Measurements from ENCODE around the gene FRMD4A.
"Not testable (repeated sequence)": the region's sequence is repeated elsewhere in the genome, so short reads cannot be mapped to it uniquely, and the experiment has no call there.

FRMD4A gene

GRCh38 chr10:14240253-14241189, 90.2 kb downstream of the FRMD4A start:
- DNase-seq (ENCODE audit: low read depth in 2 of 2): no peak

DNA sequence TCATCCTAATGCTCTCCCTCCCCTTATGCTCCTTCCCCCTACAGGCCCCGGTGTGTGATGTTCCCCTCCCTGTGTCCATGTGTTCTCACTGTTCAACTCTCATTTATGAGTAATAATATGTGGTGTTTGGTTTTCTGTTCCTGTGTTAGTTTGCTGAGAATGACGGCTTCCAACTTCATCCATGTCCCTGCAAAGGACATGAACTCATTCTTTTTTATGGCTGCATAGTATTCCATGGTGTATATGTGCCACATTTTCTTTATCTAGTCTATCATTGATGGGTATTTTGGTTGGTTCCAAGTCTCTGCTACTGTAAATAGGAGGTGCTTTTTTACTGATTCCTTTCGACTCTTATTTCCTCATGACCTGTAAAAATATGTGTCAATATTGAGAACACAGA, 92.1 kb downstream of the FRMD4A start:
- DNase-seq (ENCODE audit: low read depth in 2 of 2): not testable (repeated sequence)

GRCh38 chr10:14236341-14236740, 94.4 kb downstream of the FRMD4A start:
- DNase-seq (ENCODE audit: low read depth in 2 of 2): no peak

DNA sequence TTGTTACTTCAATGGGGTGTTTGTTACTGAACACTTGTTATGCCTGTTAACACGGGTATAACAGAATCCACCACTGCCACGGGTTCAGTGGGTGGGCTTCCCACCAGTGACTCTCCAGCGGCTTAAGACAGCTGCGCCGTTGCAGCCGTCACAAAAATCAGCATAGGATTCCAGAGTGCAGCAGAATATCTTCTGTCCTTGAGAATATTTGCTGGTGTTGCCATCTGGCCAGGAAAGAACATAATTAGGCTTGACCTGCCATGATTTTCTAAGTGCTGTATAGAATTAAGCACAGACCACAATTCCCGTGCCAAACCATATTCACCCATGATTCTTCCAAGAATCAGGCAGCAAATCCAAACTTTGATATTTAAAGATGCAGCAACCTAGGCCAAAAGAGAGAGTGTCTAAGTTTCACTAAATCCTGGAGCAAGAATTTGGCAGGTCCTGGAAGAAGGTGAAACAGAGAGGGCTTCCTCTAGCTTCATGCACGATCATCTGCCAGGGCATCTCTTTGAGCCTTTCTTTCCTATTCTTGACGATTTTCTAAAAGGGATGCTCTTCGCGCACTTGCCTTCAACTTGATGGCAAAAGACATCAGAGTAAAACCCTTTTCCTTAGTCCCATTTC, 95.0 kb downstream of the FRMD4A start:
- DNase-seq (ENCODE audit: low read depth in 2 of 2): no peak

- no peak for DNase-seq (ENCODE audit: low read depth in 2 of 2)
These were observed 97.2 kb downstream of the FRMD4A start for GRCh38 chr10:14233566-14233965.

- not testable (repeated sequence) for DNase-seq (ENCODE audit: low read depth in 2 of 2)
These were observed 101.9 kb downstream of the FRMD4A start for GRCh38 chr10:14228798-14229197.

- DNase-seq (ENCODE audit: low read depth in 2 of 2): no peak
These were observed 105.3 kb downstream of the FRMD4A start for GRCh38 chr10:14225379-14225778.

DNA sequence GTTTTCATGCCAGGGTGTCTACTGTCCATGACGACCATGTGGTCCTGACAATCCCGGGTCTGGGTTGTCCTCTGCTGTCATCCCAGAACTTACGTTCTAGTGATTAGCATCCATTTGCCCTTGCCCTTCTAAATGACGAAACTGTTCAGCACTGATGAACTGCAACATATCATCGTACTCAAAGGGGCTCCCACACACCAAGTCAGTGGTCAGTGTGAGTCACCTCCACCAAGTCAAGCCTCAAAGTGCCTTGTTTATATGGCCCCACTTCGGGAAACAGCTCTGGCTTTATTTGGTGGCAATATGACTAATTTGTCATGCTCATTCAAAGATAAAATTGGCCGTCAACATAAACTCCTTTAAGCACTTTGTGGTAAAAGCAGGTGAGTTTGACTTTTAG, 110.7 kb downstream of the FRMD4A start:
- DNase-seq (ENCODE audit: low read depth in 2 of 2): no peak

- DNase-seq (ENCODE audit: low read depth in 2 of 2): no peak
These were observed 111.3 kb downstream of the FRMD4A start for GRCh38 chr10:14219411-14219810.

- no peak for DNase-seq (ENCODE audit: low read depth in 2 of 2)
These were observed 115.1 kb downstream of the FRMD4A start for GRCh38 chr10:14215641-14216040.

- not testable (repeated sequence) for DNase-seq (ENCODE audit: low read depth in 2 of 2)
These were observed 117.0 kb downstream of the FRMD4A start for GRCh38 chr10:14213703-14214102.

- DNase-seq (ENCODE audit: low read depth in 2 of 2): no peak
These were observed 119.1 kb downstream of the FRMD4A start for GRCh38 chr10:14211610-14212009.

DNA sequence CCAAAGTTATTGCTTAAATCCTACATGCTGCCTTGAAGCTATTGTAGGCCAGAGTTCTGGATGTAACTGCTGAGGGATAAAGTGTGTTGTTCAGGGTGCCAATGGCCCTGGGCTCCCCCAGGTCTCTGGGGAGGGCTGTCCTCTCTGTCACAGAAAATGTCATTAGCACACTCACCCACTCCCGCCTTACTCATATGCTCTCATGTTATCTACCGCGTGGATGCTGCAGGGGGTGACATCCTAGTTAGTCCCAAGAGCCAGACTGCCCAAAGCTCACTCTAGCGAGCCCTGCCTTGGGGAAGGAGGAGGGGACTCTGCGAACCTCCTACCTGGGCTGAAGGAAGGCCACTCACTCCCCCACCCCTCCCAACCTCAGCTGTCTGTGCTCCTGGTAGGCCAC, 122.5 kb downstream of the FRMD4A start:
- no peak for DNase-seq (ENCODE audit: low read depth in 2 of 2)

DNA sequence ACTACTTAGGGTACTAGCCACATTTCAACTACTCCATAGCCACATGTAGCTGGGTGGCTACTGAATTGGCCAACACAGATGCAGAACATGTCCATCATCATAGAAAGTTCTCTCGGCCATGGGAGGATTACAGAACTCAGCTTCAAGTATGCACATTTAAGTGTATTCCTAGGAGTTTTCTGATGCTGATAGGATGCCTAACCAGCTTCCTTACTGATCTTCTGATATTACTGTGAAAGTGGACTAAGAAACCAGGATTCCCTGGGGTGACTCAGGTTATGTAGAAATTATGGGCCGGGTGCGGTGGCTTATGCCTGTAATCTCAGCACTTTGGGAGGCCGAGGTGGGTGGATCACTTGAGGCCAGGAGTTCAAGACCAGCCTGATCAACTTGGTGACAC, 125.5 kb downstream of the FRMD4A start:
- no peak for DNase-seq (ENCODE audit: low read depth in 2 of 2)

DNA sequence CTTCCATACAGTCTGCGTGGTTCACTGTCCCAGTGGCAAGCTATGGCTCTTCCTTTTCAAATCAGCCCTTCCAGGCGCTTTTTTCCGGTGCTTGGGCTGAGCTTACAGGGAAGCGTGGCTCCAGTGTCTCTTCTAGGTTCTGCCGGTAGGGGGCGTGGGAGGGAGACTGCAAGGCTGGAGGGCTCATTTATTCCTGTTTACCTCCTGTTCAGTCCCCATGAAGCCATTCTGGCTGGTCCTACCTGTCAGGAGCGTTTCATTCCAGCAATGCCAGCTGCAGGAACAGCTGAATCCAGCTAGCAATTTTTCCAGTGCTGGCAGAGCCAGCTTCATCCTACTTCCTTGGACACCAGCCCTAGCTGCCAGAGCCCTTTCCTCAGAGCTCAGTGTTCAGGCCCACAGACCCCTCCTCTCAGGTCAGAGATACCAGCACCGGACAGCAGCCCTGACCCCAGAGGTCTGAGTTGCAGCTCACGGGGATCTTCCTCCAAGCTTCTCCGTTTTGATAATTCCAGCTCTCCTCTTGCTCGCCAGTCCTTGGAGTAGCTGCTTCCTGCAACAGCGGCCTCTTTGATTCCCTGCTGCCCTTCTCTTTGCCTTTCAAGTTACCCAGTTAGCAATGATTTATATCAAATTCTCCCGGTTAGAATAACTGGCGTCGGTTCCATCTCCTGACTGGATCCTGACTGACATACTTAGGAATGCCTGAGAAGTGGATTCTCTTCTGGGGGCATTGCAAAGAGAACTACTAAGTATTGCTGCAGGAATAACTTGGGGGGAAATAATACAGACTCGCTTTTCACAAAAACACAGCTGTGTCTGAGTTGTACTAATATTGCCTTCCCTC, 129.8 kb downstream of the FRMD4A start:
- no peak for DNase-seq (ENCODE audit: low read depth in 2 of 2)

DNA sequence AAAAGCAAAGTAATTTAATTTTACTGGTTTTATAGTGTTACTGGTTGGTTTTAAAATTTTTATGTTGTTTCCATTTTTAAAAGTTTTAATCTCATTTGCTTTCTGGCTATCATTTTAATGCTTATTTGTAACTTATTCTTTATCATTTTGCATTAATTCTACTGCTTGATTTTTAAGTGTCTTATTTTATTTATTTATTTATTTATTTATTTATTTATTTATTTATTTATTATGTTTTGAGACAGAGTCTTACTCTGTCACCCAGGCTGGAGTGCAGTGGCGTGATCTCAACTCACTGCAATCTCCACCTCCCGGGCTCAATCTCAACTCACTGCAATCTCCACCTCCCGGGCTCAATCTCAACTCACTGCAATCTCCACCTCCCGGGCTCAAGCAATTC, 131.6 kb downstream of the FRMD4A start:
- not testable (repeated sequence) for DNase-seq (ENCODE audit: low read depth in 2 of 2)

DNA sequence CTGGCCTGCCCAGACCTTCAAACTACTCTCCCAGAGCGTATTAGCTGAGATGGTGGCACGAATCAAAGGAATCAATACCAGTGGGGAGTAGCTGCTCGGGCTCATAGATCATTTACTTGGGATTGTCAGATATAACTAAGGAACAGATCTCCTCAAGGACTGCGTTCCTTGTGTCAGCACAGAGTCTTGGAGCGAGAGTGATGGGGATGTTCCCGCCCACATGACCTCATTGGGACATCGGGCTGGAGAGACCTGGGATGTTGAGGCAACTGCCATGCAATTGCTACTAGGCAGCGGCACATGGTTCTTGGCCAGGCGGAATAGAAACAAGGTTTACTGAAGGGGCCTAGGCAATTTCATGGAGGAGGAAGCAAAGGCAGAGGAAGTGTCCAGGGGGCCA, 132.6 kb downstream of the FRMD4A start:
- DNase-seq (ENCODE audit: low read depth in 2 of 2): no peak

GRCh38 chr10:14196113-14196512, 134.6 kb downstream of the FRMD4A start:
- DNase-seq (ENCODE audit: low read depth in 2 of 2): no peak

- no peak for DNase-seq (ENCODE audit: low read depth in 2 of 2)
These were observed 135.3 kb downstream of the FRMD4A start for GRCh38 chr10:14195433-14195832.

- no peak for DNase-seq (ENCODE audit: low read depth in 2 of 2)
These were observed 138.0 kb downstream of the FRMD4A start for GRCh38 chr10:14192746-14193145.

DNA sequence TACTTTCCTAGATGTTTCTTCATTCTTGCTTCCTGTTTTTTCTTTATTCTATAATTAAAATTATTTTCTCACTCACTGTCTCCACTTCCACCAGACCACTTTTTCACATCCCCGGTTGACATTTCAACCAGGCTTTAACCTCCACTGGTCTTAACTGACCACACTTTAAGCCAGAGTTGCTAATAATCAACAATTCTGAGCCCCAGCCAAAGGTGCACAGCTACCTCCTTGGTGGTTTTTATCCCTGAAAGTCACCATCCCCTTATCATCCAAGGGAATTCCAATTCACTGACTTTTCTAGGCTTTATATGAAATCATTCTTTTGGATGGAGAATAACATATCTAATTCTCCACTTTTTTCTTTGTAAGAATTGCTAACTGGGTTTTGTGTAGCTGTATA, 138.9 kb downstream of the FRMD4A start:
- DNase-seq (ENCODE audit: low read depth in 2 of 2): no peak

DNA sequence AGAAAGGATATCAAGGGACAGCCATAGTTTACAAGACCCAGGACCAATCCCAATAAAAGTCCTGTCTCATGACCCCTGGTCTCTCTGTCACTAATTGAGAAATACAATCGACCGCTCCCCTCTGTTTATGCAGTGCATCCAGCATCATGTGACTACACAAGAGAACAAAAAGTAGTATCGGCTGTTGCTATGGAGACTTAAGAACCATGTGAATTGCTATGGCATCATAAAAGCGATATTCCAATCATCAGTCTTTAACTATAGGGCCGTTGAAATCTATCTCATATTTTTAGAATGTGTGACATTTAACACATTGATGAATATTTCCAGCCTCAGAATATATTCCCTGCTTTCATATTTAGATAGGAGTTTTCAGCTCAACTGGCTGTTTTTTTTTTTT, 139.3 kb downstream of the FRMD4A start:
- DNase-seq (ENCODE audit: low read depth in 2 of 2): no peak
